Left renal cortex interstitium (tissue), 4 donors: ENCODE data around the gene CLIP1. TPM values are rescaled to one million over a fixed set of nuclear protein-coding genes. Genes with fewer than 3 reads are reported as not detected.
"Not testable (repeated sequence)": the region's sequence is repeated elsewhere in the genome, so short reads cannot be mapped to it uniquely, and the experiment has no call there.

ENCODE experiments used
- DNase-seq, 4 donors: peaks; one replicate each; pipeline ENCODE4 v3.0.0-alpha.2; 2013; ENCODE audit warnings: low read depth in 4 of 4, low spot score in 2 of 4, missing footprints in 1 of 4
- polyA plus RNA-seq, 4 donors: library from polyadenylated mRNA; unstranded; fragments of 120-200 nt; gene quantifications; one replicate each; pipeline ENCODE4 v1.2.1, GENCODE V29; 2013; ENCODE audit not compliant: insufficient read length in 4 of 4

CLIP1 gene
- polyA plus RNA-seq, 4 donors: 33.1 to 46.1 (median 41.3) TPM

DNA sequence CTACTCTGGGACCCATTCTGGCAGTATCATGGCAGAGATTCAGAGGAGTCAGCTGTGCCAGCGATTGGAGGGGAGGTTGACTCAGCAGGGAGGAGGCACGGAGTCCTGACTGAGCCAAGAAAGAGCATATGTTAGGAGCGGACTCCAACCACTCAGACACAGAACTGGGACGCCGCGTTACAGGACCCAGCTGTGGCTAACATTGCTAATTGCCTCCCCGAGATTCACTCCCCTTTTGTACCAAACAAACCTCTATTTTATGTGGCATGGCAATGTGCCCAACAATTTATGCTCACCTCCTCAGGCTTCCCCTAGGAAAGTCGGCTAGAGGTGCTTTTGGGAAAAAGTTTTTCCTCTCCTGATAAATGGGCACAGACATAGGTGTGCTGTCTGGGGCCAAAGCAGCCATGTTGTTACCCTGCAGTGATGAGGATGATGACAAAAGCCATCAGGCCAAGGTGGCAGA is 15.2 kb upstream of the CLIP1 start:
- DNase-seq: no peak

DNA sequence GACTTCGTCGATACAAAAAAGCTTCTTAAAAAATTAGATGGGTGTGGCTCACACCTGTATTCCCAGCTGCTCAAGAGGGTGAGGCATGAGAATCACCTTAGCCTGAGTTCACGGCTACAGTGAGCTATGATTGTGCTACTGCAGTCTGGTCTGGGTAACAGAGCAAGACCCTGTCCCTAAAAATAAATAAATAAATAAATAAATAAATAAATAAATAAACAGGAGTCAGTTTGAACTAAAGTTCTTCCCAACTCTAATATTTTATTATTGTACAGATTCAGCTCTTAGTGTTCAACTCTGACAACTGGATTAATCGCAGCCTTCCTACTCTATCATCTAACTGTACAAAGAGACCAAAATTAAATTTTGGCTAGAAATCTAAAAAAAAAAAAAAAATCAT is 12.7 kb upstream of the CLIP1 start:
- DNase-seq: no peak

DNA sequence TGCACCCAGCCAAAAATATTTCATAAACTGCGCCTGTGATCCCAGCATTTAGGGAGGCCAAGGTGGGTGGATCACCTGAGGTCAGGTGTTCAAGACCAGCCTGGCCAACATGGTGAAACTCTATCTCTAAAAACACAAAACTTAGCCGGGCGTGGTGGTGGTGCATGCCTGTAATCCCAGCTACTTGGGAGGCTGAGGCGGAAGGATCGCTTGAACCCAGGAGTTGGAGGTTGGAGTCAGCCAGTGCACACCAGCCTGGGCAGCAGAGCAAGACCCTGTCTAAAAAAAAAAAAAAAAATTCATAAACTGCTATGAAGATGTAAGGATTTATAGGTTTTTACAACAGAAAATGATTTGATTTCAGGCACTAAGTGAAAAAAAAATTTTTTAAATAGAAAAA is 6.6 kb upstream of the CLIP1 start:
- not testable (repeated sequence) for DNase-seq

DNA sequence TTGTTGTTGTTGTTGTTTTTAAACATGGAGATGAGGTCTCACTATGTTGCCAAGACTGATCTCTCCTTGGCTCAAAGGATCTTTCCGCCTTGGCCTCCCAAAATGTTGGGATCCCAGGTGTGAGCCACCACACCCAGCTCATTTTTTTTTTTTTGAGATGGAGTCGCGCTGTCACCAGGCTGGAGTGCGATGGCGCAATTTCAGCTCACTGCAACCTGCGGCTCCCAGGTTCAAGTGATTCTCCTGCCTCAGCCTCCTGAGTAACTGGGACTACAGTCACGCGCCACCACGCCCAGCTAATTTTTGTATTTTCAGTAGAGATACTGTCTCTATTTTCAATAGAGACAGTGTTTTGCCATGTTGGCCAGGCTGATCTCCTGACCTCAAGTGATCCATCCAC is 4.9 kb upstream of the CLIP1 start:
- DNase-seq: no peak

DNA sequence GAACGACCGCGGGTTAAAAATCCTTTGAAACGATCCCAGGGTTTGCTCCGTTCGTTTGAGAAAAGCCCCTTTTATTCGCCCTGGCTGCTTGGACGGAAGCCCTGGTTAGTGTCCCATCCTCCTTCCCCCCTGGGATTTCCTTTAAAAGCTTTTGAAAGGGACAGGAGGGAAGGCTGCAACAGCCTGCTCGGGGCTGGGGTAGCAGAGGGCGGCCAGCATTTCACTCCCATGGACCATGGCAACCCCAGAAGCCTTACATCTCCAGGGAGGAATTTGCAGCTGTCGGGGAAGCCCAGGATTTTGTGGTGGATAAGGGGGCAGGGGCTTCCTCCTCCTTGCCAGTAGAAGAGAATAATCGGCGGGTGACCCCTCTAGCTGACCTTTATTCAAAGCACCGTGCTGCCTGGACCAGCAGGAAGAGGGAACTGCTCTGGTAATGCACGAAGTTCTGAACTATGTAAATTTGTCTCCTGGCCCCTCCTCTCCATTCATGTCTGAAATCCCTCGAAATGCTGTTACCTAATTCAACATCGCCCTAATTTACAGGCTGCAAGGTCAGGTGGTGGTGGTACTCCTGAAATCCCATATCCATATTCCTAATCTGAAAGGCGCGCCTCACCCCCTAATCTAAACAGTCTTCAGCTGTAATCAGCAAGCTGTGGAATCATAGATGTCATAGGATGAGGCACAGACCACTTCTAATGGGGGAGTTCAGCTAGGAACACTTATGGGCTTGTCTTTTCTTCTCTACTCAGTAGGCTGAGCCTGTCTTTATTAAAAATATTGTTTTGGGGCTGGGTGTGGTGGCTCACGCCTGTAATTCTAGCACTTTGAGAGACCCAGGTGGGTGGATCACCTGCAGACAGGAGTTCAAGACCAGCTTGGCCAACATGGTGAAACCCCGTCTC is 1.0 kb upstream of the CLIP1 start:
- peak in 1 of 4 donors; percentile 25 for DNase-seq

DNA sequence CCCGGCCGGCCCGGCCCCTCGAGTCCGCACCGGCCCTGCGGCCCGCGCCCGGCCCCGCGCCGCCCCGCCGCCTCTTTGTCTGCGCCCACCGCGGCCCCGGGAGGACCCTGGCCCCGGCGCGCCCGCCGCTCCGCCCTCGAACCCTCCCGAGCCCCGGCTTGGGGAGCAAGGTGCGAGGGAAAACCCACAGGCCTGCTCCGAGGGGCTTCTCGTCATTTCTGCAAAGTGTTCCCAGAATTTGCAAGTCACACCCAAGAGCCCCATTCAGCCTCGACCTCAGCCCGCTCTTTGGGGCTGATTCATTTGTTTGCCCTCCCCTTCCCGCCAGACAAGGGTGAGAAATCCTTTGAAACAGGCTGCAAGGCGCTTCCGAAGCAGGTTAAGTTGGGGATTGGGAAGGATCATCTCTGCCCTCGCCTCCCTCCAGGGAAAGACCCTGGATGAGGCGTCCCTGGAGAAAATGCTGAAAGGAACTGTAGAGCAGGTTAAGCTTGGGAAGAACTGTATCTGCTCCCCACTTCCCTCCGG is 325 bp upstream of the CLIP1 start:
- peak in 1 of 4 donors; percentile 29 for DNase-seq

DNA sequence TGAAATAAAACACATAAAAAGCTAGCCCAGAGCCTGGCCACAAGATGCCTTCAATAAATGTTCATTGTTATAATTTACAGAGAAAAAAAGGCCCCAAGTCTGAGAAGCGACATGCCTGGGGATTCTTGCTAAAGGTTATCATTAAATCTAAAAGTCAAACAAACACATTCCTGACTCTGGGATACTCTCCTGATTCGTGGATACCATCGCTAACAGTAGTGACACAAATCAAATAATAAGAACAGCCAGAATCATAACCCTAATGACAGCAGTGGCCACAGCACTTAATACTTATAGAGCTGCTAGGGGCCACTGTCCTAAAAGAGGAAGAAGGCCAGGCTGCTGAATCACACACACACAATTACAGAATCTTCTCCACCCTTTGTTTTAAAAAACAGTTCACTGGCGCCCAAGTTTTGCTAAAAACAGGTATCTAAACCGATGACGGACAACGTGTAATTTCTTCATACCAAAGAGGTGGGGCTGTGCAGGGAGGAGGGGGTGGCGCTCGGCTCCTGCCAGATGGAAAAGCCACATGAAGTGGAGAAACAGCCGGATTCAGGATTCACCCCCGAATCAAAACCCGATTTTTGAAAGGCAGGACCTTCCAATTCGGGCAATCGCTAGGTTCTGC is 1.2 kb downstream of the CLIP1 start:
- DNase-seq: peak in 1 of 4 donors; percentile 49

DNA sequence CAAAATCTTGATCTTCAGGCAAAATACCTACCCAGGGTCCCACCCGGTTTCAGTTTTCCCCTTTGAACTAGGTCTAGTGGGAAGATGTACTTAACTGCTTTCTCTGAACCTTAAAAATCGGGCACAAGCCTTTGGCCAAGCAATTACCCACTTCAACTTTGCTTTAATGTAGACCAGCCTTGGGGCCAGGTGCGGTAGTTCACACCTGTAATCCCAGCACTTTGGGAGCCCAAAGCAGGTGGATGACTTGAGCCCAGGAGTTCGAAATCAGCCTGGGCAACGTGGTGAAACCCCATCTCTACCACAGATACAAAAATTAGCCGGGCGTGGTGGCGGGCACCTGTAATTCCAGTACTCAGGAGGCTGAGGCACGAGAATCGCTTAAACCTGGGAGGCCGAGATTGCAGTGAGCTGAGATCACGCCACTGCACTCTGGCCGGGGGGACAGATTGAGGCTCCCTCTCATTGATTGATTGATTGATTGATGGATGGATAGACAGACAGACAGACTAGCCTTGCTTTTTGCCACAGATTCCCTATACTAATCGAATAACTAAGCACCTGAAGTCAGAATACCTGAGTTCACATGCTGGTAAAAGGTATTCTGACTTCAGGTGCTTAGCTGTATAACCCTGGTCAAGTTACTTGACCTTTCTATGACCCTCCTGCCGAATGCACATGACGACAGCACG is 1.9 kb downstream of the CLIP1 start:
- no peak for DNase-seq

DNA sequence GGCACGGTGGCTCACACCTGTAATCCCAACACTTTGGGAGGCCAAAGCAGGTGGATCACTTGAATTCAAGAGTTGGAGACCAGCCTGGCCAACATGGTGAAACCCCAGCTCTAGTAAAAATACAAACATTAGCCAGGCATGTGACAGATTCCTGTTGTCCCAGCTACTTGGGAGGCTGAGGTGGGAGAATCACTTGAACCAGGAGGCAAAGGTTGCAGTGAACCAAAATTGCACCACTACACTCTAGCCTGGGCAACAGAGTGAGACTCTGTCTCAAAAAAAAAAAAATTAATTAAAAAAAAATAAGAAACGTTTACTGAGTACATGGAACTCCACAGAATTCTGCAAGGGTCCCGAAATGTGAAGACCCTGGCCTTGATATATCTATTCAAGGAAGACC is 3.4 kb downstream of the CLIP1 start:
- DNase-seq: not testable (repeated sequence)

DNA sequence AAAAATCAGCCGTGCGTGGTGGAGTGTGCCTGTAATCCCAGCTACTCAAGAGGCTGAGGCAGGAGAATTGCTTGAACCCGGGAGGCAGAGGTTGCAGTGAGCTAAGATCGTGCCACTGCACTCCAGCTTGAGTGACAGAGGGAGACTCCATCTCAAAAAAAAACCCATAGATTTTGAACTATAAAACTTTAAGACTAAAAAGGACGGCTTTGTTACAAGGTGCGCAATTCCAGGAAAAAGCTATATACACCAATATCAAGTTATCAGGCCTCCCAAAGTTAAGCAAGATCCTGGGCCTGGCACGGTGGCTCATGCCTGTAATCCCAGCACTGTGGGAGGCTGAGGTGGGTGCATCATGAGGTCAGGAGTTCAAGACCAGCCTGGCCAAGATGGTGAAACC is 6.8 kb downstream of the CLIP1 start:
- not testable (repeated sequence) for DNase-seq

DNA sequence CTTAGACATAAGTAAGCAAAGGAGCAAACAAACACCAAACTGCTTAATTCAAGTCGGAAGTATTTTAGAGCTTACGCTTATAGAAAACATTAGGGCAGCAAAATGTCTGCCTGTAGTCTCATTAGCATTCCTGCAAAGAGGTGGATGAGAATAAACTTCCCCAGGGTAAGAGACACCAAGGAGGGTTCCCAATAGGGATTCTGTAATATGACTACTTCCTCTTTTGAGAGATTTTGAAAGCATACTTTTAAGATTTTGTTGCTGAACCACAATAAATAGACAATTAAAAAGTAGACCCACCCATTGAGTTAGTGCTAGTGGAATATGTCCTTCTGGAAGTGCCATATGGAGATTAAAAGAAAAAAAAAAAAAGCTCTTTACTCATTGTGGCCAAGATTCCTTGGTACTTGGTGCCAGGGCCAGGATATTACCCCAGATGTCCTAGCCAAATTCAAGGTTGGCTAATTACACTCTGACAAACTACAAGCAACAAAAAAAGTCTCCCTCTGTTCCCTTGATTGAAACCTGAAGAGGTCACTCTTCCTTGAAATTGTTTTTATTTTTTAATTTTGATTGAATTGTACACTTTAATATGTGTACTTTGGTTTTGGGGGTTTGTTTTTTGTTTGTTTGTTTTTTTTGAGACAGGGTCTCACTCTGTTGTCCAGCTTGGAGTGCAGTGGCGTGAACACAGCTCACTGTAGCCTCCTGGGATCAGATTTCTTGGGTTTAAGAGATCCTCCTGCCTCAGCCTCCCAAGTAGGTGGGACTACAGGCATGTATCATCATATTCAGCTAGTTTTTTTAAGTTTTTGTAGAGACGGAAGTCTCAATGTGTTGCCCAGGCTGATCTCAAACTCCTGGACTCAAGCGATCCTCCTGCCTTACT is 8.7 kb downstream of the CLIP1 start:
- DNase-seq: no peak

DNA sequence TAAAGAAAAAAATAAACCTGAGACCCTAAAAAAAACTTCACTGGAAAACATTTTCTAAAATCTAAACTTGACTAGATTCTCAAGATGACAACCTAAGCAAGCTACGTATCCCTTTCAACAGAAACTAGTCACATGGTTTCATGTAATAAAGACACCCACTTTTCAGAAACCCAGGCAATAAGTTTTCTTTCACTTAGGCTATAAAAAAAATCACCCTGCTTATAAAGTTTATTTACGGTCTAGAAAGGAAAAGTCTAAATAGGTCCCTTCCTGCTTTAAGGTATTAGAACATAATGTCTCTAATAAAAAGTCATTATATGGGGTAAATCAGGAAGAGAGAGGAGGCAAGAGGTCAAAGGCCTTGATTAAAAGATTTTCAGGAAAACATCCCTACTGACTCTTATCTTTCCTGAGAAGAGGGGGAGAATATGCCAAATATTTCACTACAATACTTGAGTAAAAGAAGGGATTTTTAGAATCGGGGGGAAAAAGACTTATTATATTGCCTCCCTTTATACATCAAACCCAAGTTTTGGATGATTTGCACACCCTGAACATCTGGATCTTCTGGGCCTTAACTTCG is 9.5 kb downstream of the CLIP1 start:
- no peak for DNase-seq

DNA sequence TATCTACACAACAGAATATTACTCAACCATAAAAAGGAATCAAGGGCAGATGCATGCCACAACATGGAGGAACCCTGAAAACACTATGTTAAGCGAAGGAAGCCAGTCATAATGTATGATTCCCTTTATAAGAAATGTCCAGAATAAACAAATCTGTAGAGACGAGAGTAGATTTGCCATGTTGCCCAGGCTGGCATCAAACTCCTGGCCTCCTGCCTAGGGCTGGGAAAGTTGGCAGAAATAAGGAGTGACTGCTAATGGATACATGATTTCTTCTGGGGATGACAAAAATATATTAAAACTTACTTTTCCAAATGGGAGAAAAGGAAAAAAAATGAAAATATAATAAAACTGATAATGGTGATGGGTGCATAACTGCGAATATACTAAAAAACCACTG is 10.9 kb downstream of the CLIP1 start:
- DNase-seq: no peak

DNA sequence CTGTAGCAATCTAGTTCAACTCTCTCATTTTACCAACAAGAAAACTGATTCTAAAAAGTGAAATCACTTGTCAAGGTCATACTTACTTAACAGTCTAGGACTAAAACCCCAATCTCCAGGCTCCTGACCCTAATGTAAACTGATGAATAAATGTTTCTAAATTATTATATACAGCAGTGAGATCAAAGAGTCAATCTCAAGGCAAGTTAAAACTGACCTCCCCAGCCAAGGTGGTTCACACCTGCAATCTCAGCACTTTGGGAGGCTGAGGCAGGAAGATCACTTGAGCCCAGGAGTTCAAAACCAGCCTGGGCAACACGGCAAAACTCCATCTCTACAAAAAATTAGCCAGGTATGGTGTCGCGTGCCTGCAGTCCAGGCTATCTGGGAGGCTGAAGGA is 15.3 kb downstream of the CLIP1 start:
- no peak for DNase-seq

DNA sequence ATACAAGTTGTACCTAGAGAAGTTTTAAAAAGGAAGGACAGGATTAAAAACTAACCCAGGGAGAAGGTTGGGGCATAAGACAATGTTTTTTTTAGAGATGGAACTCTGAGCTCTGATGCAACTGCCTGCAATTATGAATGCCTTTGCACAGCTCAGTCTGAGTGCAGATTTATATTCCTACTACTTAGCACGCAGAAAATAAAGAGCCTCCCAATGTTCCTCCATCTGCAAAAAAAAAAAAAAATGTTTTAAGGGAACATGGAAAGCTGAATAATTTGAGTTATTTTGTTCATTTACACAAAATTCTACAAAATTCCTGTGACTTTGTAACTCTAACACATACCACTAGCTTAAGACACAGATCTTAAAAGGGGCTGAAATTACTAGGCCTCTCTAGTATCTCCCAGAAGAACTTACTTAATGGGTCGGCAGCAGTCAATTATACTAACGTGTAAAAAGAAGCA is 15.7 kb downstream of the CLIP1 start:
- DNase-seq: no peak

DNA sequence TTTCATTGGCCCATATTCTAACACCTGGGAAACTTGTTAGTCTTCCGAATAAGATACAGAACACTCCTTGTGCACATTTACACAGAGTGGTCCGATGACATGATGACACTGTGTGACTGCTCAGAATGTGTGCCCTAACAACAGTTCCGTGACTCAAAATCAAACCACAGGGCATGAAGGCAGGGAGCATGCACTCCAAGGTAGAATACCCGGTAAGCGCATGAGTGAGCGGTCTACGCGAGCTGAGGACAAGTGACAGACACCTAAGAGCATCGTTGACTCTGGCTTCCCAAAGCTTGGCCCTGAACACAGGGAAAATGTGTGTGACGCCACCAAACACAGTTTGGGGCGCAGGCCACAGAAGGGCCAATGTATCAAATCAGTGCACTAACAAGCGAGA is 18.6 kb downstream of the CLIP1 start:
- no peak for DNase-seq

DNA sequence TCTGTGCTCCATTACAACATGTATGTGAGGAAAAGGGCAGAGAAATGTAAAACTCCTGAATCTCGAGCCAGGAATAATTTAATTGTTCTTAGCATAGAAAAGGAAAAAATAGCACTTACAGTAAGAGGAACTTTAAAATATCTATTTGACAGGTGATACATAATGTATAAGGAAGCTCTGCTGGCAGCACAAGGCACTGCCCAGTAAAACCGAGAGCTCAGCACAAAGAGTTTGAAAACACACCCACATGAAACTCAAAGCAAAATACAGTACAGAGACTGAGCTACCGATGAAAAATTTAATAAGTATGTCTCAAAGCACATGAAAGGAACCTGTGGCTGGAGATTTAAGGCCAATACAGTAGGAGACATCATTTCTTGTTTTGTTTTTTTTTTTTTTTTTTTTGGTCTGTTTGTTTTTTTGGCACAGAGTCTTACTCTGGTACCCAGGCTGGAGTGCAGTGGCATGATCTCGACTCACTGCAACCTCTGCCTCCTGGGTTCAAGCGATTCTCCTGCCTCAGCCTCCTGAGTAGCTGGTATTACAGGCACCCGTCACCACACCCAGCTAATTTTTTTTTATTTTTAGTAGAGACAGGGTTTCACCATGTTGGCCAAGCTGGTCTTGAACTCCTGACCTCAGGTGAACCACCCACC is 19.2 kb downstream of the CLIP1 start:
- DNase-seq: no peak

DNA sequence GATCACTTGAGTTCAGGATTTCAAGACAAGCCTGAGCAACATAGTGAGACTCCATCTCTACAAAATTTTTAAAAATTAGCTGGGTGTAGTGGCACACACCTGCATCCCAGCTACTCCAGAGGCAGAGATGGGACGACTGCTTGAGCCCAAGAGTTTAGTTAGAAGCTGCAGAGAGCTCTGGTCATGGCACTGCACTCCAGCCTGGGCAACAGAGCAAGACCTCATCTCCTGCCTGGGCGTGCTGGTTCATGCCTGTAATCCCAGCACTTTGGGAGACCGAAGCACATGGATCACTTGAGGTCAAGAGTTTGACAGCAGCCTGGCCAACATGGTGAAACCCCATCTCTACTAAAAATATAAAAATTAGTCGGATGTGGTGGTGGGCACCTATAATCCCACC is 20.2 kb downstream of the CLIP1 start:
- no peak for DNase-seq
